Iris pigment epithelial cell (primary cell): ENCODE results near the gene RNU7-1.

ENCODE experiments used
- DNase-seq: peaks from one replicate; pipeline ENCODE4 v3.0.0-alpha.2; 2011; ENCODE audit warnings: low read depth

The RNU7-1 gene

DNA sequence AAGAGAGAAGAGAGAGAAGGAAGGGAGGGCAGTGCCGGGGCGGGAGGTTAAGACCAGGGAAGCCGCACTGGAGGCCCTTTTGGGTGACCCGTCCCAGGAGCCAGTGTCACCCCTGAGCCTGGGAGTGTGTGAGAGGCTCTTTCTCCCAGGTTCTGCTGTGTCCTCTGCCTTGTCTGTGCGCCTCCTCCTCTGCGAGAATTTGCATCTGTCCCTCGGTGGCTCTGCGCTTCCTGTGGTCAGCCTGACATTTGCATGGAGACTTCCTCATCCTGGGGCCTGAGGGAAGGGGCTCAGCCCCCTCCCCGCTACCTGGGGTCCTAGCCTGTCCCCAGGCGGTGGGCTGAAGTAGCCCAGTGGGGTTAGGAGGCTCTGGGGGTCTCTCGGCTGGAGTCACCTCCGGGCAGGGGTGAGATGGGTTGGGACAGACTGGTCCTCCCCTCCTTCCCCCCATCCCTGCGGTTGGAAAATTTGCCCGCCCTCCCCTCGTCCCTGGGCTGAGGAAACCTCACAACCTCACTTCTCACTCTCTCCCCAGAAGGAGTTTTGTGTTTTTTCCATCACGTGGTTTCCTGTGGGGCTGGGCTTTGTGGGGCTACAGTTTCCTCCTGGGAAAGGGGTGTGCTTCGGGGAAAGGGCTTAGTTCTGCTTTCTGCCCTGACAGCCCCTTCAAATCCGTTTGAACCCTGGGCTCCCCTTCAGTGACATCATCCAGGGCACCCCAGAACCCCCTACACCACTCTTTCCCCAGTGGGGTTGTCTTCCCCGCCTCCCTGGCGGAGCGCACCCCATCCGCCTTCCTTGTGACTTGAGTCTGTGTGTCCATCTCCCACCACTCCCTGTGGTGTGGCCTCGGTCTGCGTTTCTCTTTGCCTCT lies 10.1 kb downstream of the RNU7-1 start:
- peak; percentile 62 for DNase-seq

DNA sequence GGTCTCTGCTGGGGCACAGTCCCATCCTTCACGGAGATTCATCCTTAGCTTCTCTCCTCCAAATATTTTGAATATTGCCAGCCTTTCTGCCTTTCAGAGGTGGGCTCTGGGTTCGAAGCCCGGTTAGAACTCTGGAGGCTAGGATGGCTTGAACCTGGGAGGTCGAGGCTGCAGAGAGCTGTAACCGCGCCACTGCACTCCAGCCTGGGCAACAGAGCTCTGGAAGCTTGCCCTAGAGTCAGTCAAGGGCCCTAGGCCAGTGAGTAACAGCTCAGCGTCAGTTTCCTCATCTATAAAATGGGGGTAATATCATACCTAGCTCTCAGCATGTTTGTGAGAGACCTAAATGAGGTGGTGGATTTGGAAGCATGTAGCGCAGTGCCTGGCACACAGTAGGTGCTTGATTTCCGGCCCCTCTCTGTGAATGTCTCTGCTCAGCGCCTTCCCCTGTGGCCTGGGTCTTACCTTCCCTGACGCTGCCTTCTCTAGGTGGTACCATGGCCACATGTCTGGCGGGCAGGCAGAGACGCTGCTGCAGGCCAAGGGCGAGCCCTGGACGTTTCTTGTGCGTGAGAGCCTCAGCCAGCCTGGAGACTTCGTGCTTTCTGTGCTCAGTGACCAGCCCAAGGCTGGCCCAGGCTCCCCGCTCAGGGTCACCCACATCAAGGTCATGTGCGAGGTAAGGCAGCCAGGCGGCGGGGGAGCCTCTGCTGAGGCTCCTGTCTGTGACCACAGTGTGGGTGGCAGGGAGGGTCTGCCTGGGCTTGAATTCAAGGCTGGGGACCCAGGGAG lies 10.9 kb downstream of the RNU7-1 start:
- DNase-seq: no peak

DNA sequence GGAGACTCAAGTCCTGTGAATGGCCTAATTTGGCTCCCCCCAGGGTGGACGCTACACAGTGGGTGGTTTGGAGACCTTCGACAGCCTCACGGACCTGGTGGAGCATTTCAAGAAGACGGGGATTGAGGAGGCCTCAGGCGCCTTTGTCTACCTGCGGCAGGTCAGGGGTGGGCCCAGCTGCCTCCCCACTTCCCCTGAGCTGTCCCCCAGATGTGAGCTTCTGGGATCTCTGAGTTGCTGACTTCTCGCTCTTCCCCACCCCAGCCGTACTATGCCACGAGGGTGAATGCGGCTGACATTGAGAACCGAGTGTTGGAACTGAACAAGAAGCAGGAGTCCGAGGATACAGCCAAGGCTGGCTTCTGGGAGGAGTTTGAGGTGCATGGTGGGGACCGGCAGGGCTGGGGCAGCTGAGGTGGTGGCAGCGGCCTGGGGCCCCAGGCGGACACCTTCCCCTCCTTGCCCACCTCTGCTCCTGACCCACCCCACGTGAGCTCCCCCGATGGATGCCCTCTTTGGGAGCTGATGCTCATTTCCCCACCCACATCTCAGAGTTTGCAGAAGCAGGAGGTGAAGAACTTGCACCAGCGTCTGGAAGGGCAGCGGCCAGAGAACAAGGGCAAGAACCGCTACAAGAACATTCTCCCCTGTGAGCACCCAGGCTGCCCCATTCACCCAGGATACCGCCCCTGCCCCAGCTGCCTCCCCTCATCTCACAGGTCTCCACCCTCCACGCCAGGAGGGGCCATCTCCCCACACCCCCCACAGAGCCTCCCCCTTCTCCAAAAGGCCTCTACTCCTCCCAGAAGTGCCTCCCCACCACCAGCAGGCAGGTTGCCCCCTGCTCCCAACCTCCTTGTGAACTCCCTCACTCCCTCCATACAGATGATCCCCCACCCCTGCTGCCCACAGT lies 11.7 kb downstream of the RNU7-1 start:
- DNase-seq: no peak

DNA sequence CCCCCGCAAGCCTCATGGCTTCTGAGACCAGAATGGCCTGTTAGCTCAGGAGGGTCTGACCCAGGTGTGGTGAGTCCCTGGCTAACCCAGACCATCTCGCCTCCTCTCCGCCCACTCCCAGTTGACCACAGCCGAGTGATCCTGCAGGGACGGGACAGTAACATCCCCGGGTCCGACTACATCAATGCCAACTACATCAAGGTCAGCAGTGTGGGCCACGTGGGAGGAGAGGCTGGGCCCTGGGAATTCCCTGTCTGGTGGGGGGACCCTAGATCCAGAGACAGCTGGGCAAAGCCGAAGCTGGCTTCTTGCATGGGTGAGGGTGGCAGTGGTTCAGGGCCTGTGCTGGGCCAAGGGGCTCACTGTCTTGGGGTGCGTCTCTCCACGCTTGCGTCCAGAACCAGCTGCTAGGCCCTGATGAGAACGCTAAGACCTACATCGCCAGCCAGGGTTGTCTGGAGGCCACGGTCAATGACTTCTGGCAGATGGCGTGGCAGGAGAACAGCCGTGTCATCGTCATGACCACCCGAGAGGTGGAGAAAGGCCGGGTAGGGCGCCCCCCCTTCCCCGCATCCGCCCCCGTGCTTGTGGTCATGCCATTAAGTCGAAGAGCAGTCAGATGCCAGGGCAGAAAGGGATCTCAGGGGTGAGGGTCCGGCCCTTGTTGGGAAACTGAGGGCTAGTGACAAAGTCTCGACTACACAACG lies 12.6 kb downstream of the RNU7-1 start:
- DNase-seq: no peak

DNA sequence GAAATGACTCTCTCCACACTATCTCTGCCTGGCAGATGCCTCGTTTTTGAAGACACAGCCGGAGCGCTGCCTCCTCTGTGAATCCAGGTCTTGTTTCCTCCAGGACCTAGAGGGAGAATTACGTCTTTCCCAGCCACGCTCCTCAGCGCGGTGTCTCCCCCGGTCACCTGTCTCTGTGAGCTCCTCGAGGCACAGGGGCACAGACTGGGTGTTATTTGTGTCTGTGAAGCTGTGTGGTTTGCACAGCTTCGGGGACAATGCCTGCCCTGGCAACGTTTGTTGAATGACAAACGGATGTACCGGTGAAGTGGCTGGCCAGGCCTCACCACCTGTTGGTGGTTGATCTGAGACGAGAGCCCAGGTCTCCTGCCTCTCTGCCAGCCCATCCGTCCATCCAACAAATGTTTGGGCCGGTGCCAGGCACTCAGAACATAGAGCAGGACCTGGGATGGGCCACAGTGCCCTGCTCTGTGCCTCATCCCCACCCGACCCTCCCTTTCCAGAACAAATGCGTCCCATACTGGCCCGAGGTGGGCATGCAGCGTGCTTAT lies 13.6 kb downstream of the RNU7-1 start:
- no peak for DNase-seq

DNA sequence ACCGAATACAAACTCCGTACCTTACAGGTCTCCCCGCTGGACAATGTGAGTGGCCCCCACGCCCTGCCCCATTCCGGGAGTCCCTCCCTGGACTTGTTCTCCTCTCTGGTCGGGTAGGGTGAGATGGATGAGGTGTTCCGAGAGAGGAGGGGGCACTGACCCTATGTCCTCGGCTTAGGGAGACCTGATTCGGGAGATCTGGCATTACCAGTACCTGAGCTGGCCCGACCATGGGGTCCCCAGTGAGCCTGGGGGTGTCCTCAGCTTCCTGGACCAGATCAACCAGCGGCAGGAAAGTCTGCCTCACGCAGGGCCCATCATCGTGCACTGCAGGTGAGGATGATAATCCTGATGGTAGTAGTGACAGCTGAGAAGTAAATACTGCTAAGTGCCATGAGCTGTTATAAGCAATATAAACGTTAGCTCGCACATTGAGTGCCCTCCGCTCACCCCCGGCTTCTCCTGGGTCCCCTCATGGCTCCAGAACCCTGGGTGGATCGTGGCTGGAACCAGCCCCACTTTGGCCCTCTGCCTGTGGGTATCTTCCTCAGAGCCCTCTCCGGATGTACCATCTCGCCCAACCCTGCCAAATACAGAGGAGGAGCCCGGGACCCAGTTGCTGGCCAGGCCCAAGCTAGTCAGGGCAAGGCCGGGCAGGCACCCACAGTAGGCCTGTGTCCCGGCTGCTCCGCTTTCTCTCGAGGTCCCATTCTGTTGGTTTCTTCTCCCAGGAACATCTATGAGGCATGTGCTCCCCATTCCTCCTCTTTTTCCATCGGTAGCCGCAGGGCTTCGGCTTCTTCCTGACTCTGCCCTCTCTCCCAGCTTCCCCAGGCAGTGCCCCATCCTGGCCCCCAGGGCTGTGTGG lies 14.4 kb downstream of the RNU7-1 start:
- DNase-seq: no peak

DNA sequence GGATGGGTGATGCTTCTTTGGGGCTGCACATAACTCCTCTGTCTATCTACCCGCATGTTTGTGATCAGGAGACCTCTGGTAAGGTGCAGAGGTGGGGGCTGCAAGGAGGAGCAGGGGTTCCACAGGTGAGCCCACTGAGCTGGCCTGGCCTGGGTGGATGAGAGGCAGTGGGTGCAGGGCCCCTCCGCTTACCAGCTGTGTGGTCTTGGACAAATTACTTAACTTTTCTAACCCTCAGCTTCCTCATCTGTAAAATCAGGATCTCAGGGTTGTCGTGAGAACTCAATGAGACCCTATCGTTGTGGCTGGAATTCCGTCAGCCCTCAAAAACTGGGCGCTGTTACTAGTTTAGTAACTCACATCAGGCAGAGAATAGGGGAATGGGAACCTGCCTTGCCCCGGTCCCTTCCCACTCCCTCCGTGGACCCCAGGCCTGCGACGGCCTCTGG lies 15.0 kb downstream of the RNU7-1 start:
- DNase-seq: no peak

DNA sequence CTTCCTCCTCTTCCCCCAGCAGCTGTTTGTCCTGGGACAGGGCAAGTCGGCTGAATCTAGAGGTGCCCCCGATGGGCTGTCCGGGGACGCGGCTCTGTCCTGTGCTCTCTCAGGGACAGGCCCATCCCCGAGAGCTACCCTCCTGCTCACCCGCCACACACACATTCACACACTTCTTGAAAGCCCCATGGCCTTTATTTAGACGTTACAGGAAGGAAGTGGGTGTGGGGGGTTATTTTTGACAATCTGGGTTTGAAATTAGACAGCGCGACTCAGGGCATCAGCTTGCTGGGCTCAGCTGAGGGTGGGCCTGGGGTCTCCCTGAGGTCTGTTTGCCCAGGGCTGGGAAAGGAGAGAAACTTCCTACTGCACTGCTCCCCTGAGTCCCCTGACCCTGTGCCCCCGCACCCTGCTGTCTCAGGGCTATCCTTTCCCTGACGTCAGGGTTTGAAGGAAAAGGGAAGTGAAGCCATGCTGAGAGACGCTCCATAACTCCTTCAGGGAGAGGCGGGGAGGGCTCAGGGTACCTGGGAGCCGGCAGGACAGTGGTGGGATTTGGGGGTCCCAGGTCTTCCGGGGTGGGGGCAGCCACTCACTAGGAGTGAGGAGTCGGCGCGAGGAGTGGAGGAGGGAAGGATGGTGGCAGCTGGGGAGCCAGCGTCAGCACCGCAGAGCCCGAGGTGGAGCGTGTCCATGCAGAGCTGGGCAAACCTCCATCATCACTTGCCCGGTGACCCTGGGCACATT lies 15.6 kb downstream of the RNU7-1 start:
- DNase-seq: no peak

DNA sequence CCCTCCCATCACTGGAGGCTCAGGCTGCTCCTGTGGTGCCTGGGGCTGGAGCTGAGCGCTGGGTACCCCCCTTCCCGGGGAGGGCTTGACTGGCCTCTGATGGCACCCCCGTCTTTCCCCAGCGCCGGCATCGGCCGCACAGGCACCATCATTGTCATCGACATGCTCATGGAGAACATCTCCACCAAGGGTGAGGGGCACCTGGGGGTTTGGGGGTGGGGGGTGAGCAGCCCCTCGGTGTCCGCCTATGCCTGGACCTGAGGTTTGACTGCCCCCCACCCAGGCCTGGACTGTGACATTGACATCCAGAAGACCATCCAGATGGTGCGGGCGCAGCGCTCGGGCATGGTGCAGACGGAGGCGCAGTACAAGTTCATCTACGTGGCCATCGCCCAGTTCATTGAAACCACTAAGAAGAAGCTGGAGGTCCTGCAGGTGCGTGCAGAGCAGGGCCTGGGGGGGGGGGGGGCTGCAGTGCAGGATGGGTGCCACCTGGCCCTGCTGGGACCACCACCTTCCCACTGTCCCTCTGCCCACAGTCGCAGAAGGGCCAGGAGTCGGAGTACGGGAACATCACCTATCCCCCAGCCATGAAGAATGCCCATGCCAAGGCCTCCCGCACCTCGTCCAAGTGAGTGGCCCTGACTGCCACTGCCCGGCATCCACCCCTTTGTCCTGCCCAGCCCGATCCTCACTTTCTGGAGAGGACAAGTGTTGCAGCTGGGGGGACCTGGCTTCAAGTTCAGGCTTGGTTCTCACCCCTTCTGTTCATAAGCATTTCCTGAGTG lies 16.4 kb downstream of the RNU7-1 start:
- no peak for DNase-seq

DNA sequence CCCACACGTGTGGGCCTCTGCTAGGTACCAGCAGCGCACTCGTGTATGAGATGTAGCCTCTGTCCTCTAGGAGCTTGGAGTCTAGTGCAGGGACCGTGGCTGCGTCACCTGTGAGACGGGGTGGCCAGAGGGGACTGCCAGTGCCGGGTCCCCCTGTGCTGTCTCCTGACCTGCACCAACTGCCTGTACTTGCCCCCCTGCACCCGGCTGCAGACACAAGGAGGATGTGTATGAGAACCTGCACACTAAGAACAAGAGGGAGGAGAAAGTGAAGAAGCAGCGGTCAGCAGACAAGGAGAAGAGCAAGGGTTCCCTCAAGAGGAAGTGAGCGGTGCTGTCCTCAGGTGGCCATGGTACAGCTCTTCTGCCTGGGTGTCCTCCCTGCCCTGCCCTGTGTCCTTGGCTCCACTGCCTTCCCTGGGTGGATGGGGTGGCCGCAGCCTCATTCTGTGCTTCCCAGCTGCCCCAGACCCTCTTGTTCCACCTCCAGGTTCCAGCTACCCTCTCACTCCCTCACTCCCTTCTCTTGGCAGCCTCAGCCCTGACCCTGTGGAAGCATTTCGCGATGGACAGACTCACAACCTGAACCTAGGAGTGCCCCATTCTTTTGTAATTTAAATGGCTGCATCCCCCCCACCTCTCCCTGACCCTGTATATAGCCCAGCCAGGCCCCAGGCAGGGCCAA lies 17.1 kb downstream of the RNU7-1 start:
- DNase-seq: peak; percentile 42

DNA sequence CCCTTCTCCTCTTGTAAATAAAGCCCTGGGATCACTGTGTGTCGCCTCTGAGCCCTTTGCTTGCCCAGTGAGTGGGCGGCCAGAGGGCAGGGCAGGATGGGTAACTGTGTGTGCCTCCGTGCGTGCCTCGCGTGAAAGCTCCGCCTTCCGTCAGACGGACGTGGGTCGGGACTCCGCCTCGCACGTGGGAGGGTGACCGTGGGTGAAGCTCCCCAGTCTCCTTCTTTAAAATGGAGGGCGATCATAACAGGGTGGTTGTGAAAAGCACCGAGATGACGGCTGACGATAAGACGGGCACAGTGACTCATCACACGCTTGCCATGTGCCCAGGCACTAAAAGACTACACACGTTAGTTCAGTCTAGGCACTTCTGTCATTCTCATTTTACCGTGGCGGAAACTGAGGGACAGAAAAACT lies 17.7 kb downstream of the RNU7-1 start:
- DNase-seq: peak; percentile 48

DNA sequence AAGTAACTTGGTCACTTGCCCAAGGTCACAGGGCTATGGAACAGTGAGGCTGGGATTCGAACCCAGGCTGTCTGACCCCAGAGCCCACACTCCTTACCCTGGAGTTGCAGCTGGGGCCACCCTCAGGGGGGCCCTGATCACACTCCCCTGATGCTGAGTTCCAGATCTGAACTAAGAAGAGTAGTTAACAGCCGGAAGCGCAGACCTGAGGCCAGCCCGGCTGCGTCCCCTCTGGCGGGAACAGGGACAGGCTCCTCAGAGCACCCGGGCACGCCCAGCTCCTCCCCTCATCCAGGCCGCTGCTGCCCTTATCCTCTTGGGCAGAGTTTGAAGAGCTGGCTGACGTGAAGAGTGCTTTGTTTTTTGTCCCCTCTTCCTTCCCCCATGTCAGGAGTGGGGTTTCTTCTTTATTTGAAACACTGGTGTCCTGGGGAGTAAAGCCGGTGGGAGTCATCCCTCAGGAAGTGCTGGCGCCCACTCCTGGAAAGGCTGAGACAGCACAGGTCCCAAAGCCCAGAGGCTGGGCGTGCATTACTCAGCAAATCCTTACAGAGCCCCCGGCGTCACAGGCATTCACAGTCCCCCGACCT lies 18.2 kb downstream of the RNU7-1 start:
- peak; percentile 76 for DNase-seq

DNA sequence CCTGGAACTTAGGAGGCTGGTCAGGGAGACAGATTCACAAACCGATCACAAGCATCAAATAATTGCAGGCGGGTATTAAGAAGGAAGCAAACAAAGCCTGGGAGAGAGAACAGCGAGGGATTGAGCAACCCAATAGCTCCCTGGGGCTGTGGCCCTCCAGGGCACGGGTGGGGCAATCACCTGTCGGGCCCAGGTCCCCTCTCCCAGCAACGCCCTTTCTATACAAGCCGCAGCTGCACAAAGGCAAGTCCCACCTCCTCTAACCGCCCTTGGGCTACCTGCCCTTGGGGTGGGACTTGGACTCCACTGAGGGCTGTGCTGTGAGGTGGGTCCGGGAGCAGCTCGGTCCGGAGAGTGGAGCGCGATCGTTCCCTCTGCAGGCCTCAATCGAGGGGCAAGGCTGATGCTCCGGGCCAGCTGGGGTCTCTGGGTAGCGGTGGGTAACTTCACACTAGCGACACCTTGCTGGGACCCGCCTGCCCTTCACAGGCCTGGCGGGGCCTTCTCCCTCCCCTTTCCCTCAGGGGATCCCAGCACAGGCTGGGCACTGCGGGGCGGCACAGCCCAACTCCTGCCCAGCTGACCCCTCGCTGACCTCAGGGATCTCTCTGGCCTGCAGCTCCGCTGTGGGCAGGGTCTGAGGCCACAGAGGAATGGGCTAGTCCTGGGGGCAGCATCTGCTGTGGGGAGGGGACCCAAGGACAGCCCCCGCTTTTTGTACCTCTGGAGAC lies 18.8 kb downstream of the RNU7-1 start:
- no peak for DNase-seq

DNA sequence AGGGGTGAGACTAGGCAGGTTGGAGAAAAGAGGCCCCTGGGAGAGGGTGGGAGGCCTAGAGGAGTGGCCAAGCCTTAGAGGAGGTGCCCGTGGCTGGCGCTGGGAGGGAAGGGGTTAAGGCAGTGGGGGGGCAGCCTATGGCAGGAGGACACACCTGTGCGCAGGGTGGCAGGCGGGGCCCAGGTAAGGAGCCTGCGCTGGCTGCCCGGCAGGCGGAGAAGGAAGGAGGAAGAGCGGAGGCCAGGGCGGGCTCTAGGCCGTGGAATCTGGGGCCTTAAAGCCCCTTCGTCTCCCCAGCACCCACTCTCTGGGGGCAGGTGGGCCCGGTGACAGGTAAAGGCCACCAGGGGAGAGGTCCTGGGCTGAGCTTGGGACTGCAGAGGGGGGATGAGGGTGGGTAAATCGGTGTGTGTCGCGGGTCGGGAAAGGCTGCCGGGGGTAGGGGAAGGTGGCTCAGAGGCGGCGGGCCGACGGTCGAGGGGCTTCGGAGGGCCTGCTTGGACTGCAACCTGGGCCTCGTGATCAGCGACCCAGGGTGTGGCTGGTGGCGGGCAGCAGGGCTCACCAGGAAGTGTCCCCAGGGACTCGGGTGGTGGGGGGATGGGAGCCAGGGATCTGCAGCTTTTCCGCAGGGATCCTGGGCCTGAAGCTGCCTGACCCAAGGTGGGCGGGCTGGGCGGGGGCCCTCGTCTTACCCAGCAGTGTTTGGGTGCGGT lies 19.6 kb downstream of the RNU7-1 start:
- no peak for DNase-seq

DNA sequence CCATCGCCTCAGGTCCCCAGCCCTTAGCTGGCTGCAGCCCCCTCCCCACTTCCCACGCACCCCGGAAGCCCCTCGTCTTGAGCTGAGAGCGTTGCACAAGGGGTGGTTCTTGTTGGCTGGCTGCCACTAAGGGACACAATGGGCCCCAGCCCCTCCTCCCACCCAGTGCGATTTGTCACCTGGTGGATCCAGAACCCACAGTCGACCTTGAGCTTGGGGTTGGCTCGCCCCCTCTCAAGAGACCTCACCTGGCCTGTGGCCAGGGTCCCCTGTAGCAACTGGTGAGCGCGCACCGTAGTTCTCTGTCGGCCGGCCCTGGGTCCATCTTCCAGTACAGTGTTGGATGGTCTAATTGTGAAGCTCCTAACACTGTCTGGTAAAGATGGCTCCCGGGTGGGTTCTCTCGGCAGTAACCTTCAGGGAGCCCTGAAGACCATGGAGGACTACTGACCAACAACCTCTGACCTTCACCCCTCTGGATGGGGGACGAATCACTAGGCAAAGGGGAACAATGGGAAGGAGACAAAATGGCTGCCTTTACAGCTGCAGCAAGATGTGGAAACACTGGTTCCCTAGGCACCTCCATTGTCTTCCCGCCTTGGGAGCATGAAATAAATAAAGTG lies 20.3 kb downstream of the RNU7-1 start:
- no peak for DNase-seq

DNA sequence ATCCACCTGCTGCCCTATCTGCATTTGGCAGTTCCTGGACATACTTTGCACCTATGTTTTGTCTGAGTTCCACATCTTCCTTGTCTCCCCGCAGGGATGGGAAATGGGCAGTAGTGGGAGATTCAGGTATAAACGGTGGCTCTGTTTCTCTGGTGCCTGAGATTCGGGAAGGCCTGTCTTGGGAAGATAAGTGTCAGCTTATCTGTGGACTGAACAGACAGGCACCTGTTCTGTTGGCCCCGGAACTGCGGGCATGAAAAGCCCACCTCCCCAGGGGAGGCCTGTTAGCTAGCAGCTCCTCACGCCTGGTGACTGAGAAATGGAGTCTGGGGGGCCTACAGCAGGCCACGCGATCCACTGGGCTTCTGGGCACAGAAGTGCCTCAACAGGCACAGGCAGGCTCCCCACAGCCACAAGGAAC lies 21.0 kb downstream of the RNU7-1 start:
- DNase-seq: no peak
